Measurements from ENCODE around the gene RASGRP1.

Gene RASGRP1

GRCh38 chr15:38565287-38565670, 665 bp upstream of the RASGRP1 start:
- no peak for DNase-seq

- no peak for DNase-seq
Measured at GRCh38 chr15:38563723-38564519, 693 bp downstream of the RASGRP1 start.

GRCh38 chr15:38562278-38562677, 2.3 kb downstream of the RASGRP1 start:
- DNase-seq, result no peak

- no peak for DNase-seq
Measured at GRCh38 chr15:38560456-38560926, 4.1 kb downstream of the RASGRP1 start.

- DNase-seq, result no peak
Measured at GRCh38 chr15:38559636-38560307, 4.8 kb downstream of the RASGRP1 start.

- no peak for DNase-seq
Measured at GRCh38 chr15:38559131-38559530, 5.5 kb downstream of the RASGRP1 start.

- no peak for DNase-seq
Measured at GRCh38 chr15:38558372-38559059, 6.1 kb downstream of the RASGRP1 start.

- no peak for DNase-seq
Measured at GRCh38 chr15:38557921-38558320, 6.7 kb downstream of the RASGRP1 start.

GRCh38 chr15:38555686-38556334, 8.8 kb downstream of the RASGRP1 start:
- DNase-seq, result no peak

- DNase-seq, result no peak
Measured at GRCh38 chr15:38554354-38554753, 10.3 kb downstream of the RASGRP1 start.

GRCh38 chr15:38553071-38553470, 11.5 kb downstream of the RASGRP1 start:
- no peak for DNase-seq

GRCh38 chr15:38551720-38552648, 12.6 kb downstream of the RASGRP1 start:
- no peak for DNase-seq

GRCh38 chr15:38549222-38549621, 15.4 kb downstream of the RASGRP1 start:
- DNase-seq, result no peak

- no peak for DNase-seq
Measured at GRCh38 chr15:38547255-38547997, 17.2 kb downstream of the RASGRP1 start.

GRCh38 chr15:38545179-38545578, 19.4 kb downstream of the RASGRP1 start:
- no peak for DNase-seq

GRCh38 chr15:38541026-38541425, 23.6 kb downstream of the RASGRP1 start:
- DNase-seq, result no peak

GRCh38 chr15:38540510-38540909, 24.1 kb downstream of the RASGRP1 start:
- no peak for DNase-seq

- DNase-seq, result no peak
Measured at GRCh38 chr15:38539008-38539343, 25.6 kb downstream of the RASGRP1 start.

GRCh38 chr15:38538328-38539007, 26.1 kb downstream of the RASGRP1 start:
- no peak for DNase-seq

- no peak for DNase-seq
Measured at GRCh38 chr15:38536201-38536676, 28.4 kb downstream of the RASGRP1 start.
